ENCODE results near the gene KRTAP5-1. TPM values are rescaled to one million over a fixed set of nuclear protein-coding genes. Genes with fewer than 3 reads are reported as not detected.

KRTAP5-1 gene
- total RNA-seq, 1 experiment from 2014 or later = not detected

DNA sequence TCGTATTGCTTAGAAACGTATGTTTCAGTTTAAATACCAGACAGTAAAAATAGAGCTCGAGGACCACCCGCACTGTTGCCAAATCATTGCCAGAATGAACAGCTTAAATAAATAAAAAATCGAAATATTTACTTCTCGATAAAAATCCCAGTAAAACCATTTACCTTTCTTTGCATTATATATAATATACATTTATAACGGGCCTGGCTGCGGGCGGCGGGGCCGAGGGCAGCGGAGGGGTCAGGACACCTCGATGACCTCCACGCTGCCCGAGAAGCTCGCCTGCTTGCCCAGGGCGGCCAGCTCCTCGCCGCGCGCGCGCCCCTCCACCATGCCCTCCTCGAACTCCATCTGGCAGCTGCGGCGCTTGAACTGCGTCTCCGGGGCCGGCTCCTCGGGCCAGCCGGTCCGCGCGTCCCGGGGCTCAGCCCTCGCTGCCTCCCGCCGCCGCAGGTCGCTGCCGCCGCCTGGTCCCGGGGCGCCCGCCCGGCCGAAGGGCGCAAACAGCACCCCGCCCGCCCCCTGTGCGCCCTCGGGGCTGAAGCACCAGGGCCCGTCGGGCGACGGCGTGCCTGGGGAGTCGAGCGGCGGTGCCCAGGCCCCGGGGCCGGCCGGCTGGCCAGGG lies 28.7 kb downstream of the KRTAP5-1 start:
- Histone ChIP-seq H4K20me1 (ENCODE audit: insufficient read depth) (no peaks in the 10 kb centered on the region), H3K9ac (ENCODE audit: low read length) (no peak overlapping the region), H3K27me3 (ENCODE audit: insufficient read depth, low read length) (no peaks in the 10 kb centered on the region), H3K27ac (ENCODE audit: low read depth, low read length) (no peak overlapping the region), H3K9me3 (ENCODE audit: control insufficient read depth in 1 of 2, insufficient read depth in 1 of 2, low read depth in 1 of 2, low read length in 2 of 2) (no peaks in the 10 kb centered on the region), H3K79me2 (ENCODE audit: insufficient read depth, low read length) (no peaks in the 10 kb centered on the region), H3K4me1 (ENCODE audit: control insufficient read depth in 1 of 2, insufficient read depth in 2 of 2, low read length in 2 of 2) (peaks cover 42 to 44% of the 10 kb centered on the region in 2 experiments), H3K9me2 (ENCODE audit: insufficient read depth) (no peaks in the 10 kb centered on the region), H3K36me3 (ENCODE audit: control insufficient read depth in 1 of 2, insufficient read depth in 2 of 2, low read length in 2 of 2) (no peaks in the 10 kb centered on the region; a peak in 1 of 4 replicates), H3K4me2 (ENCODE audit: low read length) (no peak overlapping the region), H2AFZ (ENCODE audit: low read depth, low read length, poor library complexity, severe bottlenecking) (no peak overlapping the region), H3K4me3 (replicated peaks in 1 of 2; ENCODE audit: low read depth in 1 of 2, low read length in 2 of 2) (no peak overlapping the region)
- TF ChIP-seq EZH2 (IDR thresholded peaks at IDR 0.05) (no peak), ZNF274 (IDR thresholded peaks at IDR 0.05; ENCODE audit: low read depth, low read length) (no peak), JUND (IDR thresholded peaks at IDR 0.05) (no peak), TCF7L2 (IDR thresholded peaks at IDR 0.05; ENCODE audit: borderline replicate concordance, extremely low read depth, insufficient read depth, insufficient read length) (no peak), ZFX (IDR thresholded peaks at IDR 0.05) (no peak), ELF1 (IDR thresholded peaks at IDR 0.05; ENCODE audit: borderline replicate concordance, low read depth) (no peak), SIN3A (IDR thresholded peaks at IDR 0.05; ENCODE audit: low read depth) (no peak), CEBPB (IDR thresholded peaks at IDR 0.05; ENCODE audit: low read depth) (no peak), SP1 (IDR thresholded peaks at IDR 0.05; ENCODE audit: low read depth) (no peak), POLR2AphosphoS5 (IDR thresholded peaks at IDR 0.05; ENCODE audit: low read depth, low read length) (no peak), FOSL1 (IDR thresholded peaks at IDR 0.05; ENCODE audit: low read depth) (no peak), EGR1 (IDR thresholded peaks at IDR 0.05; ENCODE audit: low read depth) (no peak), RAD21 (IDR thresholded peaks at IDR 0.05; ENCODE audit: low read depth) (no peak)
- TF ChIP-seq, protein P1, sequence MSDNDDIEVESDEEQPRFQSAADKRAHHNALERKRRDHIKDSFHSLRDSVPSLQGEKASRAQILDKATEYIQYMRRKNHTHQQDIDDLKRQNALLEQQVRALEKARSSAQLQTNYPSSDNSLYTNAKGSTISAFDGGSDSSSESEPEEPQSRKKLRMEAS (IDR thresholded peaks at IDR 0.05) = no peak
- TF ChIP-seq, protein P2, sequence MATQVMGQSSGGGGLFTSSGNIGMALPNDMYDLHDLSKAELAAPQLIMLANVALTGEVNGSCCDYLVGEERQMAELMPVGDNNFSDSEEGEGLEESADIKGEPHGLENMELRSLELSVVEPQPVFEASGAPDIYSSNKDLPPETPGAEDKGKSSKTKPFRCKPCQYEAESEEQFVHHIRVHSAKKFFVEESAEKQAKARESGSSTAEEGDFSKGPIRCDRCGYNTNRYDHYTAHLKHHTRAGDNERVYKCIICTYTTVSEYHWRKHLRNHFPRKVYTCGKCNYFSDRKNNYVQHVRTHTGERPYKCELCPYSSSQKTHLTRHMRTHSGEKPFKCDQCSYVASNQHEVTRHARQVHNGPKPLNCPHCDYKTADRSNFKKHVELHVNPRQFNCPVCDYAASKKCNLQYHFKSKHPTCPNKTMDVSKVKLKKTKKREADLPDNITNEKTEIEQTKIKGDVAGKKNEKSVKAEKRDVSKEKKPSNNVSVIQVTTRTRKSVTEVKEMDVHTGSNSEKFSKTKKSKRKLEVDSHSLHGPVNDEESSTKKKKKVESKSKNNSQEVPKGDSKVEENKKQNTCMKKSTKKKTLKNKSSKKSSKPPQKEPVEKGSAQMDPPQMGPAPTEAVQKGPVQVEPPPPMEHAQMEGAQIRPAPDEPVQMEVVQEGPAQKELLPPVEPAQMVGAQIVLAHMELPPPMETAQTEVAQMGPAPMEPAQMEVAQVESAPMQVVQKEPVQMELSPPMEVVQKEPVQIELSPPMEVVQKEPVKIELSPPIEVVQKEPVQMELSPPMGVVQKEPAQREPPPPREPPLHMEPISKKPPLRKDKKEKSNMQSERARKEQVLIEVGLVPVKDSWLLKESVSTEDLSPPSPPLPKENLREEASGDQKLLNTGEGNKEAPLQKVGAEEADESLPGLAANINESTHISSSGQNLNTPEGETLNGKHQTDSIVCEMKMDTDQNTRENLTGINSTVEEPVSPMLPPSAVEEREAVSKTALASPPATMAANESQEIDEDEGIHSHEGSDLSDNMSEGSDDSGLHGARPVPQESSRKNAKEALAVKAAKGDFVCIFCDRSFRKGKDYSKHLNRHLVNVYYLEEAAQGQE (IDR thresholded peaks at IDR 0.05; ENCODE audit: low read depth) = no peak
- TF ChIP-seq, protein P3, sequence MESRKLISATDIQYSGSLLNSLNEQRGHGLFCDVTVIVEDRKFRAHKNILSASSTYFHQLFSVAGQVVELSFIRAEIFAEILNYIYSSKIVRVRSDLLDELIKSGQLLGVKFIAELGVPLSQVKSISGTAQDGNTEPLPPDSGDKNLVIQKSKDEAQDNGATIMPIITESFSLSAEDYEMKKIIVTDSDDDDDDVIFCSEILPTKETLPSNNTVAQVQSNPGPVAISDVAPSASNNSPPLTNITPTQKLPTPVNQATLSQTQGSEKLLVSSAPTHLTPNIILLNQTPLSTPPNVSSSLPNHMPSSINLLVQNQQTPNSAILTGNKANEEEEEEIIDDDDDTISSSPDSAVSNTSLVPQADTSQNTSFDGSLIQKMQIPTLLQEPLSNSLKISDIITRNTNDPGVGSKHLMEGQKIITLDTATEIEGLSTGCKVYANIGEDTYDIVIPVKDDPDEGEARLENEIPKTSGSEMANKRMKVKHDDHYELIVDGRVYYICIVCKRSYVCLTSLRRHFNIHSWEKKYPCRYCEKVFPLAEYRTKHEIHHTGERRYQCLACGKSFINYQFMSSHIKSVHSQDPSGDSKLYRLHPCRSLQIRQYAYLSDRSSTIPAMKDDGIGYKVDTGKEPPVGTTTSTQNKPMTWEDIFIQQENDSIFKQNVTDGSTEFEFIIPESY (IDR thresholded peaks at IDR 0.05; ENCODE audit: extremely low read depth, insufficient replicate concordance, low read length) = no peak
- intact Hi-C loops (cut with micrococcal nuclease) = no loop called here
- ChIA-PET CTCF (interaction anchor here (2.5 kb wide), 1 partner anchor 18 kb away, joined by 13 read pairs; no protein-coding TSS in a partner anchor), POLR2A (interaction anchor here (1.3 kb wide), 1 partner anchor 18 kb away, joined by 5 read pairs; no protein-coding TSS in a partner anchor), RAD21 (ENCODE audit: low non-redundant PET in 1 of 2, low total read pairs in 2 of 2, uncharacterized antibody in 2 of 2, unreplicated experiment in 2 of 2) (no interaction called here)
- no TSS peak for BruUV-seq (replicated peaks)
- DNase-seq (ENCODE audit: low read depth, low spot score) (no peak), ATAC-seq (no peak)

All from HCT116 (cell line).